Measurements from ENCODE around the gene ANAPC10. TPM values are rescaled to one million over a fixed set of nuclear protein-coding genes. Genes with fewer than 3 reads are reported as not detected.

Gene ANAPC10
- total RNA-seq, 5 donors from 2014 or later (not counting 1 experiment from before 2014, with no cell fraction given), result 13.0 to 21.3 (median 16.3) TPM

DNA sequence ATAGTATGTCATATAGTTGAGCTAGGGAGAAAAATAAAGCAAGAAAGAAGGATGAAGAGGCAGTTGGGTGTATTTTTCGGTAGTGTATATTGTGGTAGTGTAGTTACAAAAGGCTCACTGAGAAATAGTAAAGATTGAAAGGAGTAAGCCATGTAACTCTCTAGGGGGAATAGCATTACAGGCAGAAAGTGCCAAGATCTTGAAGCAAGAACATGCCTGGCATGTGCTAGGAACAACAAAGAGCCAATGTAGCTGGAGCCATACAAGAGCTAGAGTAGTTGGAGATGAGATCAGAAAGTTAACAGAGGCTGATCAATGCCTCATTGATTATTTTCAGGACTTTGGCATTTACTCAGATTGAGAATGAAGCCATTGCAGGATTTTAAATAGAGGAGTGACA lies 3.1 kb upstream of the ANAPC10 start:
- H3K4me1 Mint-ChIP-seq, result peaks cover 29 to 44% (median 37%) of the 10 kb centered on the region in 3 donors
- ChIA-PET POLR2A (interaction anchor here (0.5 to 0.6 kb wide), 4 partner anchors 17 to 1587 kb away, joined by 3 to 7 read pairs (median 4); no protein-coding TSS in a partner anchor), CTCF (no interaction called here)
- Histone ChIP-seq H3K4me1 (ENCODE audit: control insufficient read depth in 1 of 2, extremely low read depth in 1 of 2, insufficient read depth in 2 of 2, low read length in 2 of 2) (peaks cover 18 to 30% of the 10 kb centered on the region in 2 experiments), H3K9me3 (no peaks in the 10 kb centered on the region), H3K27me3 (replicated peaks in 1 of 2; ENCODE audit: control insufficient read depth in 2 of 2, extremely low read depth in 1 of 2, insufficient read depth in 2 of 2, low read length in 1 of 2) (no peaks in the 10 kb centered on the region), H3K4me3 (ENCODE audit: control insufficient read depth in 1 of 2, extremely low read depth in 1 of 2, low read length in 1 of 2) (no peak overlapping the region), H3K27ac (ENCODE audit: low read length) (no peak overlapping the region), H3K36me3 (ENCODE audit: control insufficient read depth in 2 of 2, extremely low read depth in 1 of 2, insufficient read depth in 1 of 2, low read length in 1 of 2) (peaks cover 0 to 7% of the 10 kb centered on the region in 2 donors)
- 100% methylated on average over 1 of the region's 1 CpG for WGBS (ENCODE audit: insufficient coverage)
- DNase-seq (no peak), ATAC-seq (replicated peaks in 1 of 4) (no peak)
- no peak overlapping the region for H3K4me3 Mint-ChIP-seq
- H3K27ac Mint-ChIP-seq, result no peak overlapping the region
- H3K9me3 Mint-ChIP-seq, result no peaks in the 10 kb centered on the region
- no peaks in the 10 kb centered on the region for H3K27me3 Mint-ChIP-seq
- H3K36me3 Mint-ChIP-seq, result no peaks in the 10 kb centered on the region

- Histone ChIP-seq H3K27ac (ENCODE audit: low read length) (no peak overlapping the region), H3K4me1 (ENCODE audit: control insufficient read depth in 1 of 2, extremely low read depth in 1 of 2, insufficient read depth in 2 of 2, low read length in 2 of 2) (peaks cover 18 to 30% of the 10 kb centered on the region in 2 experiments), H3K4me3 (ENCODE audit: control insufficient read depth in 1 of 2, extremely low read depth in 1 of 2, low read length in 1 of 2) (peak overlapping the region in 1 of 2 donors; percentile 88), H3K36me3 (ENCODE audit: control insufficient read depth in 2 of 2, extremely low read depth in 1 of 2, insufficient read depth in 1 of 2, low read length in 1 of 2) (peaks cover 0 to 4% of the 10 kb centered on the region in 2 donors), H3K27me3 (replicated peaks in 1 of 2; ENCODE audit: control insufficient read depth in 2 of 2, extremely low read depth in 1 of 2, insufficient read depth in 2 of 2, low read length in 1 of 2) (no peaks in the 10 kb centered on the region), H3K9me3 (no peaks in the 10 kb centered on the region)
- CTCF ChIA-PET, result no interaction called here
- WGBS (ENCODE audit: insufficient coverage), result no CpG with 5 or more reads among the region's 5 CpGs
- Mint-ChIP-seq H3K27me3 (no peaks in the 10 kb centered on the region), H3K9me3 (no peaks in the 10 kb centered on the region), H3K27ac (peak overlapping the region in 1 of 2 donors; percentile 53), H3K4me1 (peaks cover 38 to 49% (median 43%) of the 10 kb centered on the region in 3 donors), H3K4me3 (peak overlapping the region; percentile 93 to 97 (median 96)), H3K36me3 (peaks cover 8% of the 10 kb centered on the region)
- POLR2A ChIA-PET, result interaction anchor here in 1 of 2 donors (2.4 kb wide), 1 partner anchor 79 kb away, joined by 19 read pairs; no protein-coding TSS in a partner anchor
- ATAC-seq (replicated peaks in 1 of 4) (no peak), DNase-seq (peak in 1 of 35 experiments; percentile 4)
Observed at GRCh38 chr4:145099653-145100052, 1.7 kb upstream of the ANAPC10 start.

GRCh38 chr4:145098675-145099037 lies 660 bp upstream of the ANAPC10 start:
- CTCF ChIA-PET, result interaction anchor here (0.6 to 1.6 kb wide), 7 partner anchors 11 to 1540 kb away, joined by 3 to 5 read pairs (median 3); no protein-coding TSS in a partner anchor
- H3K9me3 ChIP-seq, result peaks cover 5% of the 10 kb centered on the region
- POLR2A ChIA-PET, result interaction anchor here (0.6 to 2.4 kb wide), 5 partner anchors 12 to 82 kb away, joined by 3 to 19 read pairs (median 3); partner anchors contain the start of gene OTUD4 (in 1 of the 2)
- peaks cover 18 to 30% of the 10 kb centered on the region in 2 experiments for H3K4me1 ChIP-seq (ENCODE audit: control insufficient read depth in 1 of 2, extremely low read depth in 1 of 2, insufficient read depth in 2 of 2, low read length in 2 of 2)
- peak overlapping the region; percentile 88 to 98 for H3K4me3 ChIP-seq (ENCODE audit: control insufficient read depth in 1 of 2, extremely low read depth in 1 of 2, low read length in 1 of 2)
- H3K4me1 Mint-ChIP-seq, result peaks cover 41 to 50% (median 44%) of the 10 kb centered on the region in 3 donors
- peaks cover 7 to 14% of the 10 kb centered on the region in 2 donors for H3K36me3 ChIP-seq (ENCODE audit: control insufficient read depth in 2 of 2, extremely low read depth in 1 of 2, insufficient read depth in 1 of 2, low read length in 1 of 2)
- no peaks in the 10 kb centered on the region for H3K27me3 Mint-ChIP-seq
- ATAC-seq (replicated peaks in 1 of 4), result peak; percentile 40 to 46 (median 40)
- peaks cover 18% of the 10 kb centered on the region for H3K36me3 Mint-ChIP-seq
- H3K9me3 Mint-ChIP-seq, result peaks cover 0 to 3% (median 0%) of the 10 kb centered on the region in 3 donors
- no peaks in the 10 kb centered on the region for H3K27me3 ChIP-seq (replicated peaks in 1 of 2; ENCODE audit: control insufficient read depth in 2 of 2, extremely low read depth in 1 of 2, insufficient read depth in 2 of 2, low read length in 1 of 2)
- peak in 11 of 35 experiments; percentile 3 to 60 (median 10) for DNase-seq
- 0% methylated on average over 7 of the region's 9 CpGs for WGBS (ENCODE audit: insufficient coverage)
- peak overlapping the region; percentile 85 for H3K27ac ChIP-seq (ENCODE audit: low read length)
- peak overlapping the region; percentile 93 to 97 (median 96) for H3K4me3 Mint-ChIP-seq
- peak overlapping the region; percentile 94 to 97 for H3K27ac Mint-ChIP-seq

GRCh38 chr4:145097331-145097820 lies 620 bp downstream of the ANAPC10 start:
- ChIA-PET CTCF (interaction anchor here in 1 of 2 donors (0.6 to 1.6 kb wide), 3 partner anchors 26 to 82 kb away, joined by 3 to 5 read pairs (median 4); no protein-coding TSS in a partner anchor), POLR2A (interaction anchor here (0.6 to 2.4 kb wide), 6 partner anchors 10 to 81 kb away, joined by 3 to 19 read pairs (median 3); no protein-coding TSS in a partner anchor)
- peak overlapping the region; percentile 88 to 98 for H3K4me3 ChIP-seq (ENCODE audit: control insufficient read depth in 1 of 2, extremely low read depth in 1 of 2, low read length in 1 of 2)
- peaks cover 5% of the 10 kb centered on the region for H3K9me3 ChIP-seq
- peak in 1 of 35 experiments; percentile 27 for DNase-seq
- peak overlapping the region; percentile 94 to 97 for H3K27ac Mint-ChIP-seq
- H3K4me3 Mint-ChIP-seq, result peak overlapping the region; percentile 93 to 97 (median 96)
- peaks cover 0 to 9% (median 0%) of the 10 kb centered on the region in 3 donors for H3K9me3 Mint-ChIP-seq
- H3K4me1 Mint-ChIP-seq, result peaks cover 50 to 58% (median 52%) of the 10 kb centered on the region in 3 donors
- H3K36me3 Mint-ChIP-seq, result peaks cover 31% of the 10 kb centered on the region
- no peak for ATAC-seq (replicated peaks in 1 of 4)
- WGBS (ENCODE audit: insufficient coverage), result 0% methylated on average over 1 of the region's 10 CpGs
- no peaks in the 10 kb centered on the region for H3K27me3 Mint-ChIP-seq
- peaks cover 15 to 25% of the 10 kb centered on the region in 2 experiments for H3K4me1 ChIP-seq (ENCODE audit: control insufficient read depth in 1 of 2, extremely low read depth in 1 of 2, insufficient read depth in 2 of 2, low read length in 2 of 2)
- no peaks in the 10 kb centered on the region for H3K27me3 ChIP-seq (replicated peaks in 1 of 2; ENCODE audit: control insufficient read depth in 2 of 2, extremely low read depth in 1 of 2, insufficient read depth in 2 of 2, low read length in 1 of 2)
- H3K36me3 ChIP-seq (ENCODE audit: control insufficient read depth in 2 of 2, extremely low read depth in 1 of 2, insufficient read depth in 1 of 2, low read length in 1 of 2), result peaks cover 11 to 24% of the 10 kb centered on the region in 2 donors
- H3K27ac ChIP-seq (ENCODE audit: low read length), result peak overlapping the region; percentile 85

DNA sequence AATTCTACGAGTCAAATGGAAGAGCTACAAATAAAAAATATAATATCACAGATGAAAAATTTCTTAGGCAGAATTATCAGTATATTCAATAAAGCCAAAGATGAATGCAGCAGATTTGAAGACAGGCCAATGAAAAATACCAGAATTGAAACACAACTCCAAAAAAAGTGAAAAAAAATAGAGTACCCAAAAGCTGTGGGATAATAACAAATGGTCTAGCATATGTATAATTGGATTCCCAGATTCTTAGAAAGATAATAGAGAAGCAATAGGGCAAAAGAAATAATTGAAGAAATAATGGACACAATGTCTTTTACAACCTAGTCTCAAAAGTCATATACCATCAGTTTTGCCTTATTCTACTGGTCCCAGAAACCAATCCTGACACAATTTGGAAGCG lies 4.4 kb downstream of the ANAPC10 start:
- Histone ChIP-seq H3K4me1 (ENCODE audit: control insufficient read depth in 1 of 2, extremely low read depth in 1 of 2, insufficient read depth in 2 of 2, low read length in 2 of 2) (peaks cover 8 to 13% of the 10 kb centered on the region in 2 experiments), H3K36me3 (ENCODE audit: control insufficient read depth in 2 of 2, extremely low read depth in 1 of 2, insufficient read depth in 1 of 2, low read length in 1 of 2) (peaks cover 11 to 54% of the 10 kb centered on the region in 2 donors), H3K27ac (ENCODE audit: low read length) (no peak overlapping the region), H3K9me3 (peaks cover 5% of the 10 kb centered on the region), H3K27me3 (replicated peaks in 1 of 2; ENCODE audit: control insufficient read depth in 2 of 2, extremely low read depth in 1 of 2, insufficient read depth in 2 of 2, low read length in 1 of 2) (no peaks in the 10 kb centered on the region), H3K4me3 (ENCODE audit: control insufficient read depth in 1 of 2, extremely low read depth in 1 of 2, low read length in 1 of 2) (no peak overlapping the region)
- Mint-ChIP-seq H3K4me3 (no peak overlapping the region), H3K9me3 (peaks cover 0 to 9% (median 0%) of the 10 kb centered on the region in 3 donors), H3K27me3 (no peaks in the 10 kb centered on the region), H3K36me3 (peaks cover 53% of the 10 kb centered on the region), H3K27ac (no peak overlapping the region), H3K4me1 (peaks cover 36 to 63% (median 53%) of the 10 kb centered on the region in 3 donors)
- DNase-seq (no peak), ATAC-seq (replicated peaks in 1 of 4) (no peak)
- WGBS (ENCODE audit: insufficient coverage), result no CpG with 5 or more reads among the region's 2 CpGs
- ChIA-PET CTCF (interaction anchor here in 1 of 2 donors (0.6 to 1.1 kb wide), 2 partner anchors 9 to 10 kb away, joined by 3 read pairs; no protein-coding TSS in a partner anchor), POLR2A (interaction anchor here in 1 of 2 donors (0.6 kb wide), 1 partner anchor 1527 kb away, joined by 15 read pairs; no protein-coding TSS in a partner anchor)

GRCh38 chr4:145090380-145090779 lies 7.6 kb downstream of the ANAPC10 start:
- Mint-ChIP-seq H3K27ac (no peak overlapping the region), H3K4me3 (no peak overlapping the region), H3K36me3 (peaks cover 65% of the 10 kb centered on the region), H3K4me1 (peaks cover 23 to 54% (median 41%) of the 10 kb centered on the region in 3 donors), H3K27me3 (no peaks in the 10 kb centered on the region), H3K9me3 (peaks cover 0 to 9% (median 0%) of the 10 kb centered on the region in 3 donors)
- Histone ChIP-seq H3K36me3 (ENCODE audit: control insufficient read depth in 2 of 2, extremely low read depth in 1 of 2, insufficient read depth in 1 of 2, low read length in 1 of 2) (peaks cover 11 to 62% of the 10 kb centered on the region in 2 donors), H3K4me1 (ENCODE audit: control insufficient read depth in 1 of 2, extremely low read depth in 1 of 2, insufficient read depth in 2 of 2, low read length in 2 of 2) (no peaks in the 10 kb centered on the region), H3K27me3 (replicated peaks in 1 of 2; ENCODE audit: control insufficient read depth in 2 of 2, extremely low read depth in 1 of 2, insufficient read depth in 2 of 2, low read length in 1 of 2) (no peaks in the 10 kb centered on the region), H3K9me3 (peaks cover 5% of the 10 kb centered on the region), H3K4me3 (ENCODE audit: control insufficient read depth in 1 of 2, extremely low read depth in 1 of 2, low read length in 1 of 2) (no peak overlapping the region), H3K27ac (ENCODE audit: low read length) (no peak overlapping the region)
- ChIA-PET CTCF (interaction anchor here in 1 of 2 donors (0.9 kb wide), 1 partner anchor 910 kb away, joined by 3 read pairs; no protein-coding TSS in a partner anchor), POLR2A (no interaction called here)
- no CpG with 5 or more reads among the region's 1 CpG for WGBS (ENCODE audit: insufficient coverage)
- ATAC-seq (replicated peaks in 1 of 4), result no peak
- DNase-seq, result no peak
